Mucosa of rectum (tissue), 2 donors: ENCODE data around the gene ZNF655.

Experiments
- H3K27ac ChIP-seq, 2 donors: one replicate each; pipeline ENCODE4 v1.7.0; 2013; ENCODE audit warnings: inconsistent platforms in 2 of 2, low read depth in 2 of 2, low read length in 2 of 2
- H3K27me3 ChIP-seq, 2 donors: one replicate each; pipeline ENCODE4 v1.7.0; 2013; ENCODE audit warnings: low read length in 2 of 2; ENCODE audit not compliant: control insufficient read depth in 2 of 2, insufficient read depth in 2 of 2
- H3K36me3 ChIP-seq, 2 donors: one replicate each; pipeline ENCODE4 v1.7.0; 2013; ENCODE audit warnings: low read length in 2 of 2; ENCODE audit not compliant: control insufficient read depth in 2 of 2, insufficient read depth in 2 of 2
- H3K4me1 ChIP-seq, 2 donors: one replicate each; pipeline ENCODE4 v1.7.0; 2013; ENCODE audit warnings: low read length in 2 of 2, mild to moderate bottlenecking in 1 of 2; ENCODE audit not compliant: control insufficient read depth in 2 of 2, insufficient read depth in 2 of 2
- H3K4me3 ChIP-seq, 2 donors: one replicate each; pipeline ENCODE4 v1.7.0; 2013; ENCODE audit warnings: low read length in 2 of 2
- H3K9ac ChIP-seq, 2 donors: one replicate each; pipeline ENCODE4 v1.7.0; 2013; ENCODE audit warnings: low read length in 2 of 2, low read depth in 1 of 2, mild to moderate bottlenecking in 1 of 2
- H3K9me3 ChIP-seq, 2 donors: one replicate each; pipeline ENCODE4 v1.7.0; 2013; ENCODE audit warnings: low read length in 2 of 2; ENCODE audit not compliant: control insufficient read depth in 2 of 2
- donor health status: healthy.
- donor health status: Normal muscosa, but diverticular disease.

Gene ZNF655

DNA sequence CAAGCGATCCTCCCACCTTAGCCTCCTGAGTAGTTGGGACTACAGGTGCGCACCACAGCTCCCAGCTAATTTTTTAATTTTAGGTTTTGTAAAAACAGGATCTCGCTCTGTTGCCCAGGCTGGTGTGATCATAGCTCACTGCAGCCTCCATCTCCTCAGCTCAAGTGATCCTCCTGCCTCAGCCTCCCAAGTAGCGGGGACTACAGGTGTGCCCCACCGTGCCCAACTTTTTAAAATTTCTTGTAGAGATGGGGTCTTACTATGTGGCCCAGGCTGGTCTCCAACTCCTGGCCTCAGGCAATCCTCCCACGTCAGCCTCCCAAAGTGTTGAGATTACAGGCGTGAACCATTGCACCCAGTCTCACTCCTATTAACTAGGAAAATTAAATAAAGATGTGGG is 47.1 kb downstream of the ZNF655 start:
- Histone ChIP-seq H3K36me3 (no peaks in the 10 kb centered on the region), H3K9me3 (no peaks in the 10 kb centered on the region), H3K27ac (no peak overlapping the region), H3K9ac (no peak overlapping the region), H3K4me1 (no peaks in the 10 kb centered on the region), H3K27me3 (no peaks in the 10 kb centered on the region), H3K4me3 (no peak overlapping the region)

GRCh38 chr7:99606531-99606930 is 48.1 kb downstream of the ZNF655 start:
- Histone ChIP-seq H3K36me3 (no peaks in the 10 kb centered on the region), H3K27me3 (no peaks in the 10 kb centered on the region), H3K9ac (no peak overlapping the region), H3K4me1 (no peaks in the 10 kb centered on the region), H3K4me3 (no peak overlapping the region), H3K9me3 (no peaks in the 10 kb centered on the region), H3K27ac (no peak overlapping the region)

- Histone ChIP-seq H3K36me3 (no peaks in the 10 kb centered on the region), H3K27me3 (no peaks in the 10 kb centered on the region), H3K9me3 (no peaks in the 10 kb centered on the region), H3K4me1 (no peaks in the 10 kb centered on the region), H3K27ac (no peak overlapping the region), H3K9ac (no peak overlapping the region), H3K4me3 (no peak overlapping the region)
Observed at GRCh38 chr7:99607548-99607947, 49.1 kb downstream of the ZNF655 start.

GRCh38 chr7:99614495-99614894 is 56.1 kb downstream of the ZNF655 start:
- Histone ChIP-seq H3K36me3 (peaks cover 9 to 11% of the 10 kb centered on the region in 2 donors), H3K27me3 (no peaks in the 10 kb centered on the region), H3K9me3 (no peaks in the 10 kb centered on the region), H3K4me3 (no peak overlapping the region), H3K9ac (no peak overlapping the region), H3K27ac (no peak overlapping the region), H3K4me1 (peaks cover 7 to 8% of the 10 kb centered on the region in 2 donors)

- Histone ChIP-seq H3K27me3 (no peaks in the 10 kb centered on the region), H3K27ac (peak overlapping the region in 1 of 2 donors; percentile 82), H3K36me3 (peaks cover 19 to 23% of the 10 kb centered on the region in 2 donors), H3K4me3 (peak overlapping the region; percentile 96 to 98), H3K9ac (peak overlapping the region in 1 of 2 donors; percentile 96), H3K4me1 (peaks cover 7 to 8% of the 10 kb centered on the region in 2 donors), H3K9me3 (no peaks in the 10 kb centered on the region)
Observed at GRCh38 chr7:99615989-99616358, 57.5 kb downstream of the ZNF655 start.

DNA sequence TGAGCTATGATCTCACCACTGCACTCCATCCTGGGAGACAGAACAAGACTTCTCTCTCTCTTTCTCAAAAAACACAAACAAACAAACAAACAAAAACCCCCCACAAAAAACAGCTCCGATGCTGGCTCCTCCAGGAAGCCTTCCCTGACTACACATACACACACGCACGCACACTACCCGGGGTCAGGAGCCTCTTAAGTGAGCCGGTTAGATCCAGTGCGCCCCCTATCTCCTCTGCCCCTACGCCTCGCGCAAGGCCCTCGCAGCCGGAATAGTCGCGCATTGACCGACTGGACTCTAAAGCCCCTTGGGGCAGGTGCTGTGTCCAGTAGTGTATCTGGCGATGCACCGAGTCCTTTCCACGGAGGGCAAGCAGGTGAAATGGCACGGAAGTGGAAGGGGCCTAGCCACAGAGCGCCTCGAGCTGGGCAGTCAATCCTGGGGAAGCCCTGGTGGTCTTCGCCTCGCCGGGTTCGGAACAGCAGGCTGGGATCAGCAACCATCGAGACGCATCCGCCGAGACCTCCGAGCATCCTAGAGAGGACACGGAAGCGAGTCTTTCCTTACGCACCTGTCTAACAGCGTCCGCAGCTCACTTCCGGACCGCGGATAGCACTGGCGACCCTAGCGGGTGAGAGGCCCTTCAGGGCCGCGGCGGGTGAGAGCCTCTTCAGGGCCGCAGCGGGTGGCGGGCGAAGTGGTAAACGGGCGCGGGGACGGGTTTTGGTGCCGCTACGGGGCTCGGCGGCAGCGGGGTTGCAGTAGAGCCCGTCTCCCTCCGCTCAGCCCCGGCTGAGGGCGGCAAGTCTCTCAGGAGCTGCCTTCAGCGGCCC is 58.1 kb downstream of the ZNF655 start, which contains the start of gene ZSCAN25:
Gene ZSCAN25, plus strand, starts transcription at position 588 of the 833 bp plus-strand sequence. CDS start 2,661 bp downstream, outside the sequence.
- no peaks in the 10 kb centered on the region for H3K9me3 ChIP-seq
- peak within 1 kb of the TSS; percentile 66 to 82 for H3K27ac ChIP-seq
- H3K4me3 ChIP-seq = peak within 1 kb of the TSS; percentile 96 to 98
- peak within 1 kb of the TSS; percentile 86 to 96 for H3K9ac ChIP-seq
- H3K36me3 ChIP-seq = peaks cover 25 to 29% of the 10 kb centered on the region in 2 donors
- no peaks in the 10 kb centered on the region for H3K27me3 ChIP-seq
- peaks cover 7 to 8% of the 10 kb centered on the region in 2 donors for H3K4me1 ChIP-seq

- H3K27ac ChIP-seq = peak overlapping the region; percentile 66 to 82
Observed at GRCh38 chr7:99617192-99617781, 58.8 kb downstream of the ZNF655 start.

DNA sequence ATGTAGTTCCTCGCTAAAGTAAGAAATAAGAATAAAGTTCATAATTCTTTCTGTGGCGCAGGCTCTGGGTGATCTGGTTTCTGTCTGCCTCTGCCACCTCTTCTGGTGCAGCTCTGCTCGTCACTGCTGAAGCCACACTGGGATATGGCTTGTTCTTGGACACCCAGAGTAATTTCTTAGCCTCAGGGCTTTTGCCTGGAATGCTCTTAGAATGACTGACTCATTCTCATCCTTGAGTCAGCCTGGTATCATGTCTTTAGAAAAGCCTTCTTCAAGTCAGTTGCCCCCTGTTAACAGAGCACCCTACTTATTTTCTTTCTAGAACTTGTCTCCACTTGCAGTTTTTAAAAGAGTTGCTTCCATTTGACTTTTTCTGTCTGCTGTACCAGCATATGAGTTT is 60.3 kb downstream of the ZNF655 start:
- Histone ChIP-seq H3K9me3 (no peaks in the 10 kb centered on the region), H3K27me3 (no peaks in the 10 kb centered on the region), H3K36me3 (peaks cover 40 to 45% of the 10 kb centered on the region in 2 donors), H3K4me3 (no peak overlapping the region), H3K27ac (no peak overlapping the region), H3K9ac (no peak overlapping the region), H3K4me1 (peaks cover 7 to 8% of the 10 kb centered on the region in 2 donors)

More at GRCh38 chr7:99617192-99617781, 58.8 kb downstream of the ZNF655 start:
- peaks cover 7 to 8% of the 10 kb centered on the region in 2 donors for H3K4me1 ChIP-seq
- H3K27me3 ChIP-seq = no peaks in the 10 kb centered on the region
- no peaks in the 10 kb centered on the region for H3K9me3 ChIP-seq
- H3K9ac ChIP-seq = peak overlapping the region; percentile 86 to 96
- peak overlapping the region; percentile 96 to 98 for H3K4me3 ChIP-seq
- H3K36me3 ChIP-seq = peaks cover 28 to 33% of the 10 kb centered on the region in 2 donors

GRCh38 chr7:99619571-99620130 is 61.2 kb downstream of the ZNF655 start:
- Histone ChIP-seq H3K36me3 (peaks cover 49 to 54% of the 10 kb centered on the region in 2 donors), H3K9me3 (no peaks in the 10 kb centered on the region), H3K9ac (no peak overlapping the region), H3K4me3 (no peak overlapping the region), H3K27me3 (no peaks in the 10 kb centered on the region), H3K27ac (no peak overlapping the region), H3K4me1 (peaks cover 7 to 8% of the 10 kb centered on the region in 2 donors)

- Histone ChIP-seq H3K9ac (no peak overlapping the region), H3K36me3 (peaks cover 65 to 70% of the 10 kb centered on the region in 2 donors), H3K4me3 (no peak overlapping the region), H3K27me3 (no peaks in the 10 kb centered on the region), H3K4me1 (peaks cover 7 to 8% of the 10 kb centered on the region in 2 donors), H3K9me3 (no peaks in the 10 kb centered on the region), H3K27ac (no peak overlapping the region)
Observed at GRCh38 chr7:99621271-99621670, 62.8 kb downstream of the ZNF655 start.
